Nephron progenitor cell (in vitro differentiated cells): Measurements from ENCODE around the gene ANO6.
"Not testable (repeated sequence)": the region's sequence is repeated elsewhere in the genome, so short reads cannot be mapped to it uniquely, and the experiment has no call there.

Source experiments
- DNase-seq: peaks from one replicate; pipeline ENCODE4 v3.0.0; 2021
- H3K27ac Mint-ChIP-seq: 2 replicates; pipeline ENCODE4 v1.8.0; 2021; ENCODE audit warnings: mild to moderate bottlenecking, moderate library complexity, mixed read lengths
- H3K27me3 Mint-ChIP-seq: 2 replicates; pipeline ENCODE4 v1.8.0; 2021; ENCODE audit warnings: mild to moderate bottlenecking, low read depth, mixed read lengths; ENCODE audit not compliant: poor library complexity
- H3K36me3 Mint-ChIP-seq: 2 replicates; pipeline ENCODE4 v1.8.0; 2021; ENCODE audit warnings: low read depth, mixed read lengths
- H3K4me1 Mint-ChIP-seq: 2 replicates; pipeline ENCODE4 v1.8.0; 2021; ENCODE audit warnings: mixed read lengths
- H3K4me3 Mint-ChIP-seq: 2 replicates; pipeline ENCODE4 v1.8.0; 2021; ENCODE audit warnings: mild to moderate bottlenecking, moderate library complexity, mixed read lengths
- H3K9me3 Mint-ChIP-seq: 2 replicates; pipeline ENCODE4 v1.8.0; 2021; ENCODE audit warnings: mild to moderate bottlenecking, moderate library complexity, mixed read lengths
- CTCF ChIP-seq: fragments of 200-600 bp; sonication (generic); IDR thresholded peaks from 2 replicates; pipeline ENCODE4 v1.5.0; 2021; ENCODE audit warnings: antibody characterized with exemption

The ANO6 gene

DNA sequence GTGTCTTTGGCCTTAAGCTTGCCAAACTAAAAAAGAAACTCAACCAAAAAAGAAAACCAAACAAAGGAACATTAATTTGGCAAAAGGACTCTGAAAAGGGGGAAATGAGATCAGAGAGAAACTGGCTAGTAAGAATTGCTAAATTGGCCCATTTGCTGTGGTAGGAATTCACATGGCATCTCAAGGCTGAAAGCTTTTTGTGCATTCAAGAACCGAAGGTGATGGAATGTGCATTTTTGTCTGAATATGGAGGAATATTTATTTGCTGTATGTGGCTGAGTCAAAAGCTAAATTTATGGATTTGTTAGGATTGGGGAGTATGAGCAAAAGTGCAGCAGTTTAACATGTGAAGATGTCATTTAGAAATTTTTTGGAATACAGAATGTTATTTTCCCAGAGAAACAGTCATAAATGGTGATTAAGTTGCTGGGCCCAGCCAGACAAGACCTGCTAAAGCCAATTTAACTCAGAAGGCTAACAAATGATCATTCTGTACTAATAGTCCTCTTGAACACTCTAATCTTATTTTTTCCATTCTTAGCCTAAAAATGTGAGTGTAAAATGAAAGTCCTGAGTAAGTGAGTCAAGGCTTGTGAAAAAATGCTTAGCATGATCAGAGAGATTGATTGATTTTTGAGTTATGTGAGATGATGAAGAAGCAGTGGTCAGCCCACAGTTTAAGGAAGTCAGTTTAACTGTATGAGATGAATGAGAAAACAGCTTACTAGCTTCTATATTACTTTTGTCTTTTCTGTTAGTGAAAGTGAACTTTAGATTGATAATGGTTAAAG is 94.1 kb downstream of the ANO6 start:
- H3K27me3 Mint-ChIP-seq, result no peaks in the 10 kb centered on the region
- DNase-seq, result no peak

DNA sequence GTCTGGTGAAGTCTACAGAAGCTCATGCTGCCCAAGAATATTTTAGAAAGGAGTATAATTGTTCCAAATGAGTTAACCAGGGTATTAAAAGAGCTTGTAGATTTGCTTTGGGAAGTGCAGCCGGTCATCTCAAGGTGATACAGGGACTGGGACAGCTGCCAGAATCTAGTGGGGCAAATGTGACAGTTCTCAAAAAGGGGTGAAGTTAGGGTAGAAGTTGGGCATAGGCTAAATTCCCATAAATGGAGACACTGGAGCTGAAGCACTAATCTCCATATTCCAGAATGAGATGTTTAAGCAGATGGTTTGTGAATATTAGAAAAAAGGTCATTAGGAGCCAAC is 94.7 kb downstream of the ANO6 start:
- Mint-ChIP-seq H3K4me1 (no peaks in the 10 kb centered on the region), H3K36me3 (peaks cover 24% of the 10 kb centered on the region), H3K27me3 (no peaks in the 10 kb centered on the region), H3K4me3 (no peak overlapping the region), H3K9me3 (no peaks in the 10 kb centered on the region), H3K27ac (no peak overlapping the region)
- no peak for TF ChIP-seq CTCF
- no peak for DNase-seq

More for the DNA sequence above, 94.1 kb downstream of the ANO6 start:
- no peaks in the 10 kb centered on the region for H3K9me3 Mint-ChIP-seq
- H3K36me3 Mint-ChIP-seq, result peaks cover 23% of the 10 kb centered on the region
- H3K4me3 Mint-ChIP-seq, result no peak overlapping the region
- H3K4me1 Mint-ChIP-seq, result no peaks in the 10 kb centered on the region
- TF ChIP-seq CTCF, result no peak
- no peak overlapping the region for H3K27ac Mint-ChIP-seq

GRCh38 chr12:45312012-45312411 is 96.1 kb downstream of the ANO6 start:
- Mint-ChIP-seq H3K27me3 (no peaks in the 10 kb centered on the region), H3K27ac (no peak overlapping the region), H3K4me3 (no peak overlapping the region), H3K9me3 (peaks cover 5% of the 10 kb centered on the region), H3K36me3 (peaks cover 27% of the 10 kb centered on the region), H3K4me1 (no peaks in the 10 kb centered on the region)
- TF ChIP-seq CTCF, result no peak
- DNase-seq, result no peak

DNA sequence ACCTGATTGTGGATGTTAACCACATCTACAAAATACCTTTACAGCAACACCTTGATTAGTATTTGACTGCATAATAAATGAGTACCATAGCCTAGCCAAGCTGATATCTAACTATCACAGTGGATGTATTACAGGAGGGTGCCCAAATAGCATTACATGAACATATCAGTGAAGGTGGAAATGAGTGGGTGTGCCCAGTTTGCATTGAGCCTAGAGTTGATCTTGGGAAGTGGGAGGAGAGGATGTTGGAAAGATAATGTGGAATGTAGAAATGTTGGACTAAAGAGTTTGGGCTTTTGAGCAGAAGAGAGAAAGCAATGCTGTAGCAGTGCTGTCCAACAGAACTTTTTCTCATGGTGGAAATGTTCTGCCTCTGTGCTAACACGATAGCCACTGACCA is 98.9 kb downstream of the ANO6 start:
- H3K9me3 Mint-ChIP-seq, result peaks cover 32% of the 10 kb centered on the region
- H3K27ac Mint-ChIP-seq, result no peak overlapping the region
- no peaks in the 10 kb centered on the region for H3K4me1 Mint-ChIP-seq
- no peak for DNase-seq
- H3K36me3 Mint-ChIP-seq, result peaks cover 54% of the 10 kb centered on the region
- TF ChIP-seq CTCF, result no peak
- H3K27me3 Mint-ChIP-seq, result no peaks in the 10 kb centered on the region
- no peak overlapping the region for H3K4me3 Mint-ChIP-seq

DNA sequence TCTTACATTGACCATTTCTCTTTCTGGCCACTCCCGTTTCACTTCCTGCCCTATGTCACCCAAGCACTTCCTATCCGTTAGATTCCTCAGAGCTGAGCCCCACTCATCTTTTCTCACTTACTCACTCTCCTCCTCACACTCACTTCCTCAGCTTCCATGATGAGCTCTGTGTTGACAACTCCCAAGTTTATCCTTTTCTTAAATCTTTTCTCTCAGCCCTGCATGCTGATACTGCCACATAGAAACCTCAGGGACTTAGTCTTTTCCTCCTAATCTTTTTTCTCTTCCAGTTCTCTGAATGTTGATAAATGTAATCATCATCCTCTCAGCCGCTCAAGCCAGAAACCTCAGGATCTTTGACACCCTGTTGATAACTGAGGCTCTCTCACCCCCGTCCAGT is 99.6 kb downstream of the ANO6 start:
- DNase-seq, result no peak
- Mint-ChIP-seq H3K4me1 (no peaks in the 10 kb centered on the region), H3K27me3 (no peaks in the 10 kb centered on the region), H3K36me3 (peaks cover 61% of the 10 kb centered on the region), H3K27ac (no peak overlapping the region), H3K4me3 (no peak overlapping the region), H3K9me3 (peaks cover 39% of the 10 kb centered on the region)
- TF ChIP-seq CTCF, result no peak

- not testable (repeated sequence) for H3K4me3 Mint-ChIP-seq, DNase-seq, H3K27ac Mint-ChIP-seq
Measured at GRCh38 chr12:45317261-45317660, 101.4 kb downstream of the ANO6 start.

More at GRCh38 chr12:45317261-45317660, 101.4 kb downstream of the ANO6 start:
- not testable (repeated sequence) for H3K4me1 Mint-ChIP-seq, H3K27me3 Mint-ChIP-seq
- H3K9me3 Mint-ChIP-seq, result peaks cover 45% of the 10 kb centered on the region
- H3K36me3 Mint-ChIP-seq, result peaks cover 78% of the 10 kb centered on the region
